HCT116 (cell line): ENCODE data around the gene FN3KRP. TPM values are rescaled to one million over a fixed set of nuclear protein-coding genes. Genes with fewer than 3 reads are reported as not detected.

ENCODE experiments used
- ATAC-seq: fragments of 200-7000 bp; cut with Tn5 transposase; 2 replicates; pipeline ENCODE4 v1.9.1; 2020; ENCODE audit warnings: mild to moderate bottlenecking, moderate library complexity
- BruUV-seq: library from RNA; stranded (reverse); fragments of 400-500 nt; replicated peaks from 2 replicates; lab custom pipeline; 2021; lab: Mats Ljungman, UMichigan
- CTCF ChIA-PET: fragments of 300-600 bp; sonication (Branson Sonifier 250); formaldehyde crosslinking; loops from one replicate; lab custom pipeline; 2021; ENCODE audit warnings: antibody characterized with exemption; lab: Charles Lee
- POLR2A ChIA-PET: fragments of 300-600, 350-600 bp; sonication (Branson Sonifier 250); formaldehyde crosslinking; loops from one replicate; lab custom pipeline; 2021; ENCODE audit warnings: antibody characterized with exemption; lab: Charles Lee
- RAD21 ChIA-PET, 2 experiments: fragments of 300-600 bp; sonication (Branson Sonifier 250); formaldehyde crosslinking; loops; one replicate each; lab custom pipeline; 2023; ENCODE audit warnings: low total read pairs in 2 of 2; ENCODE audit not compliant: uncharacterized antibody in 2 of 2, unreplicated experiment in 2 of 2, low non-redundant PET in 1 of 2; lab: Charles Lee
- DNase-seq: peaks from one replicate; pipeline ENCODE4 v3.0.0-alpha.2; 2010; ENCODE audit warnings: low read depth, low spot score
- H2AFZ ChIP-seq: fragments of 200-600 bp; shearing (Covaris generic), sonication (generic); 2 replicates; pipeline ENCODE4 v1.6.1; 2017; ENCODE audit warnings: low read depth, mixed run types, mixed read lengths, antibody characterized with exemption, low read length; ENCODE audit not compliant: poor library complexity, severe bottlenecking
- H3K27ac ChIP-seq: 2 replicates; pipeline ENCODE4 v1.5.1; 2012; ENCODE audit warnings: low read depth, low read length
- H3K27me3 ChIP-seq: fragments of 200-600 bp; sonication (generic); 2 replicates; pipeline ENCODE4 v1.6.1; 2016; ENCODE audit warnings: mixed run types, low read length, mixed read lengths; ENCODE audit not compliant: insufficient read depth
- H3K36me3 ChIP-seq, 2 experiments: fragments of 200-500 bp in 1 of 2; fragments of 200-600 bp in 1 of 2; sonication (Bioruptor generic) in 1 of 2; sonication (generic) in 1 of 2; 2 replicates each; pipeline versions ENCODE4 v1.5.1 to v1.6.1; 2014 to 2016; ENCODE audit warnings: low read length in 2 of 2, inconsistent platforms in 1 of 2, mixed read lengths in 1 of 2, mixed run types in 1 of 2; ENCODE audit not compliant: insufficient read depth in 2 of 2, control insufficient read depth in 1 of 2
- H3K4me1 ChIP-seq, 2 experiments: fragments of 200-600 bp in 1 of 2; sonication (generic) in 1 of 2; 2 replicates each; pipeline versions ENCODE4 v1.5.1 to v1.6.1; 2012 to 2017; ENCODE audit warnings: low read length in 2 of 2, inconsistent platforms in 1 of 2, mild to moderate bottlenecking in 1 of 2, mixed read lengths in 1 of 2, mixed run types in 1 of 2, moderate library complexity in 1 of 2; ENCODE audit not compliant: insufficient read depth in 2 of 2, control insufficient read depth in 1 of 2
- H3K4me2 ChIP-seq: fragments of 200-600 bp; sonication (generic); 2 replicates; pipeline ENCODE4 v1.6.1; 2017; ENCODE audit warnings: mixed run types, low read length, mixed read lengths
- H3K4me3 ChIP-seq, 2 experiments: fragments of 200-600 bp in 1 of 2; sonication (generic) in 1 of 2; replicated peaks in 1 of 2; 2 replicates each; pipeline ENCODE4 v1.5.1; 2011 to 2016; ENCODE audit warnings: low read length in 2 of 2, control low read depth in 1 of 2, low read depth in 1 of 2, mild to moderate bottlenecking in 1 of 2, mixed read lengths in 1 of 2, mixed run types in 1 of 2
- H3K79me2 ChIP-seq: fragments of 200-600 bp; sonication (generic); 2 replicates; pipeline ENCODE4 v1.6.1; 2017; ENCODE audit warnings: mild to moderate bottlenecking, mixed run types, low read length, moderate library complexity, mixed read lengths; ENCODE audit not compliant: insufficient read depth
- H3K9ac ChIP-seq: fragments of 200-600 bp; sonication (generic); 2 replicates; pipeline ENCODE4 v1.6.1; 2016; ENCODE audit warnings: low read length, mixed read lengths
- H3K9me2 ChIP-seq: fragments of 200-600 bp; sonication (generic), shearing (Covaris generic); 2 replicates; pipeline ENCODE4 v1.6.1; 2017; ENCODE audit warnings: mixed run types, mild to moderate bottlenecking, moderate library complexity; ENCODE audit not compliant: insufficient read depth
- H3K9me3 ChIP-seq, 2 experiments: fragments of 200-500 bp in 1 of 2; fragments of 200-600 bp in 1 of 2; sonication (Bioruptor generic) in 1 of 2; sonication (generic) in 1 of 2; 2 replicates each; pipeline ENCODE4 v1.6.1; 2014 to 2017; ENCODE audit warnings: low read length in 2 of 2, mixed read lengths in 2 of 2, inconsistent platforms in 1 of 2, low read depth in 1 of 2, mild to moderate bottlenecking in 1 of 2, mixed run types in 1 of 2, moderate library complexity in 1 of 2; ENCODE audit not compliant: control insufficient read depth in 1 of 2, insufficient read depth in 1 of 2
- H4K20me1 ChIP-seq: fragments of 200-600 bp; sonication (generic), shearing (Covaris generic); 2 replicates; pipeline ENCODE4 v1.6.1; 2017; ENCODE audit warnings: mixed run types, mild to moderate bottlenecking, moderate library complexity; ENCODE audit not compliant: insufficient read depth
- CBX3 ChIP-seq: IDR thresholded peaks from 2 replicates; pipeline ENCODE4 v1.6.1; 2012; ENCODE audit warnings: low read depth
- CEBPB ChIP-seq: IDR thresholded peaks from 2 replicates; pipeline ENCODE4 v1.6.1; 2012; ENCODE audit warnings: low read depth
- EZH2phosphoT487 ChIP-seq: fragments of 200-600 bp; IDR thresholded peaks from 2 replicates; pipeline ENCODE4 v1.6.1; 2018; ENCODE audit warnings: antibody characterized with exemption, borderline replicate concordance
- JUND ChIP-seq: IDR thresholded peaks from 2 replicates; pipeline ENCODE4 v1.6.1; 2012
- POLR2AphosphoS5 ChIP-seq: IDR thresholded peaks from 2 replicates; pipeline ENCODE4 v1.6.1; 2011; ENCODE audit warnings: mild to moderate bottlenecking, low read depth, low read length, moderate library complexity
- RAD21 ChIP-seq: IDR thresholded peaks from 2 replicates; pipeline ENCODE4 v1.6.1; 2012; ENCODE audit warnings: low read depth, mild to moderate bottlenecking
- SP1 ChIP-seq: IDR thresholded peaks from 2 replicates; pipeline ENCODE4 v1.6.1; 2012; ENCODE audit warnings: low read depth
- TCF7L2 ChIP-seq: IDR thresholded peaks from 2 replicates; pipeline ENCODE4 v1.7.0; 2011; ENCODE audit warnings: borderline replicate concordance, inconsistent platforms; ENCODE audit not compliant: insufficient read depth, insufficient read length; ENCODE audit errors: extremely low read depth
- ZFX ChIP-seq: fragments of 450-650 bp; IDR thresholded peaks from 2 replicates; pipeline ENCODE4 v1.6.1; 2017
- intact Hi-C: fragments of 100-400 bp; cut with micrococcal nuclease; formaldehyde crosslinking; loops from 2 replicates; pipeline ENCODE4 v1.10.0; 2022
- total RNA-seq: library from RNA; stranded (reverse); gene quantifications from one replicate; pipeline ENCODE4 v1.2.1, GENCODE V29; 2021; ENCODE audit not compliant: unreplicated experiment
- TF ChIP-seq, protein P1 (sequence below): IDR thresholded peaks from 2 replicates; pipeline ENCODE4 v1.6.1; 2012
- TF ChIP-seq, protein P2 (sequence below): IDR thresholded peaks from 2 replicates; pipeline ENCODE4 v1.6.1; 2011; ENCODE audit warnings: mild to moderate bottlenecking, low read length, moderate library complexity; ENCODE audit not compliant: insufficient replicate concordance; ENCODE audit errors: extremely low read depth

Gene FN3KRP
- total RNA-seq, 1 experiment from 2014 or later = 35.2 TPM

- H3K79me2 ChIP-seq = peaks cover 15% of the 10 kb centered on the region
- ChIA-PET POLR2A (no interaction called here), RAD21 (no interaction called here), CTCF (no interaction called here)
- H3K36me3 ChIP-seq = no peaks in the 10 kb centered on the region; a peak in 2 of 4 replicates
- no peak overlapping the region for H3K9ac ChIP-seq
- no peaks in the 10 kb centered on the region for H3K9me2 ChIP-seq
- no peaks in the 10 kb centered on the region for H4K20me1 ChIP-seq
- H2AFZ ChIP-seq = no peak overlapping the region
- intact Hi-C loops = no loop called here
- no peak for ATAC-seq
- BruUV-seq = no TSS peak
- H3K27me3 ChIP-seq = no peaks in the 10 kb centered on the region
- no peak for DNase-seq
- H3K4me3 ChIP-seq = no peak overlapping the region
- no peak for TF ChIP-seq TCF7L2
- no peak for TF ChIP-seq EZH2phosphoT487
- no peak for TF ChIP-seq CEBPB
- no peak for TF ChIP-seq POLR2AphosphoS5
- no peak for TF ChIP-seq SP1
- TF ChIP-seq, protein P1, sequence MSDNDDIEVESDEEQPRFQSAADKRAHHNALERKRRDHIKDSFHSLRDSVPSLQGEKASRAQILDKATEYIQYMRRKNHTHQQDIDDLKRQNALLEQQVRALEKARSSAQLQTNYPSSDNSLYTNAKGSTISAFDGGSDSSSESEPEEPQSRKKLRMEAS = no peak
- peaks cover 7 to 16% of the 10 kb centered on the region in 2 experiments; a peak in 3 of 4 replicates for H3K4me1 ChIP-seq
- no peak overlapping the region for H3K4me2 ChIP-seq
- H3K9me3 ChIP-seq = no peaks in the 10 kb centered on the region; a peak in 1 of 4 replicates
- no peak overlapping the region; the same call in 1 of the 2 replicates for H3K27ac ChIP-seq
Observed at GRCh38 chr17:82713071-82713723, 3.3 kb upstream of the FN3KRP start.

DNA sequence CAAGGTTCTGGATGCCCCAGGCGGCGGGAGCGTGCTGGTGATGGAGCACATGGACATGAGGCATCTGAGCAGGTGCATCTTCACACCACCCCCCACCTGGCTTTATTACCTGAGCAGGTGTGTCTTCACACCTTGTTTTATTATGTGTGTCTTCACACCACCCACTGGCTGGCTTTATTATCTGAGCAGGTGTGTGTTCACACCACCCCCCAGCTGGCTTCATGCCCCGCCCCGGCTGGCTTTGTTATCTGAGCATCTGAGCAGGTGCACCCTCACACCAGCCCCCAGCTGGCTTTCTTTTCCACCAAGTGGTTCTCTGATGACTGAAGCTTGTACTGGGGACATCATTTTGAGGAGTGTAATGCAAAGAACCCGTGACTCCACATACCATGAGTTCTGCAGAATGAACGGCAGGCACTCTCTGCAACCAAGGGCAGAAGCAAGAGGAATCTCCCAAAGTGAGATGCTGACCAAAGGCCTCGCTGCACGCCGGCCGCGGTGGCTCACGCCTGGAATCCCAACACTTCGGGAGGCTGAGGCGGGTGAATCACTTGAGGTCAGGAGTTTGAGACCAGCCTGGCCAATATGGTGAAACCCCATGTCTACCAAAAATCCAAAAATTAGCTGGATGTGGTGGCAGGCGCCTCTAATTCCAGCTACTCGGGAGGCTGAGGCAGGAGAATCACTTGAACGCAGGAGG is 2.6 kb downstream of the FN3KRP start:
- H3K79me2 ChIP-seq = peaks cover 25% of the 10 kb centered on the region
- DNase-seq = no peak
- intact Hi-C loops = loop anchor here (5.0 kb wide), 1 partner anchor 33 kb away; the partner anchor contains the start of gene TBCD
- no peaks in the 10 kb centered on the region for H3K9me2 ChIP-seq
- no peaks in the 10 kb centered on the region; a peak in 1 of 4 replicates for H3K9me3 ChIP-seq
- H2AFZ ChIP-seq = no peak overlapping the region
- ChIA-PET CTCF (no interaction called here), POLR2A (no interaction called here), RAD21 (no interaction called here)
- no peak overlapping the region for H3K4me2 ChIP-seq
- H3K4me1 ChIP-seq = peaks cover 7 to 12% of the 10 kb centered on the region in 2 experiments; a peak in 3 of 4 replicates
- ATAC-seq = no peak
- no peaks in the 10 kb centered on the region for H4K20me1 ChIP-seq
- H3K27me3 ChIP-seq = no peaks in the 10 kb centered on the region
- H3K27ac ChIP-seq = no peak overlapping the region
- no peak overlapping the region for H3K4me3 ChIP-seq
- no TSS peak for BruUV-seq
- H3K36me3 ChIP-seq = peaks cover 11 to 39% of the 10 kb centered on the region in 2 experiments
- no peak overlapping the region for H3K9ac ChIP-seq
- TF ChIP-seq CBX3 (no peak), ZFX (no peak), RAD21 (no peak), JUND (no peak), TCF7L2 (no peak)
- TF ChIP-seq, protein P2, sequence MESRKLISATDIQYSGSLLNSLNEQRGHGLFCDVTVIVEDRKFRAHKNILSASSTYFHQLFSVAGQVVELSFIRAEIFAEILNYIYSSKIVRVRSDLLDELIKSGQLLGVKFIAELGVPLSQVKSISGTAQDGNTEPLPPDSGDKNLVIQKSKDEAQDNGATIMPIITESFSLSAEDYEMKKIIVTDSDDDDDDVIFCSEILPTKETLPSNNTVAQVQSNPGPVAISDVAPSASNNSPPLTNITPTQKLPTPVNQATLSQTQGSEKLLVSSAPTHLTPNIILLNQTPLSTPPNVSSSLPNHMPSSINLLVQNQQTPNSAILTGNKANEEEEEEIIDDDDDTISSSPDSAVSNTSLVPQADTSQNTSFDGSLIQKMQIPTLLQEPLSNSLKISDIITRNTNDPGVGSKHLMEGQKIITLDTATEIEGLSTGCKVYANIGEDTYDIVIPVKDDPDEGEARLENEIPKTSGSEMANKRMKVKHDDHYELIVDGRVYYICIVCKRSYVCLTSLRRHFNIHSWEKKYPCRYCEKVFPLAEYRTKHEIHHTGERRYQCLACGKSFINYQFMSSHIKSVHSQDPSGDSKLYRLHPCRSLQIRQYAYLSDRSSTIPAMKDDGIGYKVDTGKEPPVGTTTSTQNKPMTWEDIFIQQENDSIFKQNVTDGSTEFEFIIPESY = no peak
